Small intestine (tissue), 7 donors: ENCODE results near the gene CNKSR3. TPM values are rescaled to one million over a fixed set of nuclear protein-coding genes. Genes with fewer than 3 reads are reported as not detected.
"Not testable (repeated sequence)": the region's sequence is repeated elsewhere in the genome, so short reads cannot be mapped to it uniquely, and the experiment has no call there.

ENCODE experiments used
- DNase-seq, 2 donors: peaks; one replicate each; pipeline versions ENCODE4 v3.0.0 to v3.0.0-alpha.2; 2013
- FAIRE-seq: peaks from 2 replicates; lab custom pipeline; 2012; peaks lifted over from hg19 to GRCh38; lab: Jason Lieb, UNC
- H3K27ac ChIP-seq, 3 donors: one replicate each; pipeline ENCODE4 v1.5.1; 2013; ENCODE audit warnings: low read length in 2 of 3, mild to moderate bottlenecking in 2 of 3, control low read depth in 1 of 3, inconsistent platforms in 1 of 3, low read depth in 1 of 3, moderate library complexity in 1 of 3
- H3K27me3 ChIP-seq, 3 donors: one replicate each; pipeline ENCODE4 v1.6.1; 2013; ENCODE audit warnings: low read length in 3 of 3, inconsistent platforms in 1 of 3; ENCODE audit not compliant: control insufficient read depth in 3 of 3, insufficient read depth in 3 of 3
- H3K36me3 ChIP-seq, 3 donors: one replicate each; pipeline ENCODE4 v1.6.1; 2013; ENCODE audit warnings: low read length in 3 of 3, inconsistent platforms in 1 of 3, low read depth in 1 of 3, mild to moderate bottlenecking in 1 of 3, moderate library complexity in 1 of 3; ENCODE audit not compliant: control insufficient read depth in 3 of 3, insufficient read depth in 2 of 3
- H3K4me1 ChIP-seq, 3 donors: one replicate each; pipeline ENCODE4 v1.6.1; 2013; ENCODE audit warnings: low read length in 2 of 3, inconsistent platforms in 1 of 3, low read depth in 1 of 3, mild to moderate bottlenecking in 1 of 3, moderate library complexity in 1 of 3; ENCODE audit not compliant: control insufficient read depth in 3 of 3, insufficient read depth in 2 of 3
- H3K4me3 ChIP-seq, 3 donors: one replicate each; pipeline ENCODE4 v1.5.1; 2013; ENCODE audit warnings: low read length in 3 of 3, control low read depth in 1 of 3, inconsistent platforms in 1 of 3, low read depth in 1 of 3, mild to moderate bottlenecking in 1 of 3, moderate library complexity in 1 of 3
- H3K9me3 ChIP-seq, 2 donors: one replicate each; pipeline ENCODE4 v1.6.1; 2013; ENCODE audit warnings: low read depth in 1 of 2, low read length in 1 of 2; ENCODE audit not compliant: control insufficient read depth in 2 of 2, insufficient read depth in 1 of 2
- WGBS, 3 donors: extraction: QIAGEN DNeasy Blood & Tissue Kit; methylation state at CpG; one replicate each; pipeline ENCODE4 v1.1.7; 2013; 5-methylcytosine and 5-hydroxymethylcytosine counted together
- polyA plus RNA-seq, 4 donors: library from polyadenylated mRNA; stranded (reverse) in 3 of 4; unstranded in 1 of 4; fragments of 200-250 nt in 3 of 4; fragments of 120-200 nt in 1 of 4; gene quantifications; one replicate each; pipeline versions ENCODE4 v1.2.1 to v1.2.3, GENCODE V29; 2013
- donor health status: healthy with polysubstance abuse.
- donor health status: control.
- donor health status: control.
- donor health status: Bipolar disorder and iron deficiency.
- donor health status: healthy.

Gene CNKSR3
- polyA plus RNA-seq, 4 donors = 10.6 to 34.6 (median 11.6) TPM

- Histone ChIP-seq H3K4me1 (peaks cover 0 to 12% (median 4%) of the 10 kb centered on the region in 3 donors), H3K36me3 (no peaks in the 10 kb centered on the region), H3K27ac (peak overlapping the region in 2 of 3 donors; percentile 33 to 60), H3K4me3 (no peak overlapping the region), H3K27me3 (no peaks in the 10 kb centered on the region), H3K9me3 (no peaks in the 10 kb centered on the region)
- FAIRE-seq = no peak
- 19 to 34% (median 31%) methylated on average over 8 of the region's 8 CpGs for whole genome bisulfite sequencing, 3 donors
- peak; percentile 40 to 59 for DNase-seq
These were observed 37.8 kb upstream of the CNKSR3 start for GRCh38 chr6:154548130-154548830.

GRCh38 chr6:154543628-154544027 is 33.1 kb upstream of the CNKSR3 start:
- H3K27ac ChIP-seq = no peak overlapping the region
- no peak for FAIRE-seq
- no peak for DNase-seq
- WGBS, 3 donors = 84 to 92% (median 90%) methylated on average over 5 of the region's 5 CpGs
- H3K36me3 ChIP-seq = no peaks in the 10 kb centered on the region
- H3K4me3 ChIP-seq = no peak overlapping the region
- H3K9me3 ChIP-seq = no peaks in the 10 kb centered on the region
- peaks cover 0 to 13% (median 4%) of the 10 kb centered on the region in 3 donors for H3K4me1 ChIP-seq
- H3K27me3 ChIP-seq = no peaks in the 10 kb centered on the region

GRCh38 chr6:154542747-154543146 is 32.3 kb upstream of the CNKSR3 start:
- Histone ChIP-seq H3K4me3 (no peak overlapping the region), H3K4me1 (peaks cover 0 to 11% (median 0%) of the 10 kb centered on the region in 3 donors), H3K27me3 (no peaks in the 10 kb centered on the region), H3K36me3 (no peaks in the 10 kb centered on the region), H3K27ac (no peak overlapping the region), H3K9me3 (no peaks in the 10 kb centered on the region)
- DNase-seq = no peak
- WGBS, 3 donors = 81 to 94% (median 87%) methylated on average over 5 of the region's 5 CpGs
- FAIRE-seq = no peak

- peaks cover 0 to 17% (median 0%) of the 10 kb centered on the region in 3 donors for H3K4me1 ChIP-seq
- not testable (repeated sequence) for FAIRE-seq
These were observed 31.4 kb upstream of the CNKSR3 start for GRCh38 chr6:154541837-154542236.

GRCh38 chr6:154539593-154540269 is 29.2 kb upstream of the CNKSR3 start:
- WGBS, 3 donors = 91 to 92% (median 92%) methylated on average over 9 of the region's 9 CpGs
- no peak overlapping the region for H3K27ac ChIP-seq
- peaks cover 0 to 32% (median 0%) of the 10 kb centered on the region in 3 donors for H3K4me1 ChIP-seq
- FAIRE-seq (no peak), DNase-seq (peak in 1 of 2 donors; percentile 25)
- no peaks in the 10 kb centered on the region for H3K9me3 ChIP-seq
- H3K4me3 ChIP-seq = no peak overlapping the region
- no peaks in the 10 kb centered on the region for H3K27me3 ChIP-seq
- no peaks in the 10 kb centered on the region for H3K36me3 ChIP-seq

More at GRCh38 chr6:154541837-154542236, 31.4 kb upstream of the CNKSR3 start:
- H3K4me3 ChIP-seq, H3K36me3 ChIP-seq, DNase-seq, H3K27me3 ChIP-seq, H3K9me3 ChIP-seq, H3K27ac ChIP-seq: not testable (repeated sequence)
- WGBS, 3 donors = 73 to 90% (median 82%) methylated on average over 15 of the region's 15 CpGs

GRCh38 chr6:154538640-154539191 is 28.2 kb upstream of the CNKSR3 start:
- peak overlapping the region in 1 of 3 donors; percentile 71 for H3K27ac ChIP-seq
- WGBS, 3 donors = 69 to 78% (median 70%) methylated on average over 3 of the region's 3 CpGs

GRCh38 chr6:154537511-154538325 is 27.2 kb upstream of the CNKSR3 start:
- FAIRE-seq = peak; percentile 5
- H3K9me3 ChIP-seq = no peaks in the 10 kb centered on the region
- no peaks in the 10 kb centered on the region for H3K36me3 ChIP-seq
- no peak overlapping the region for H3K4me3 ChIP-seq
- 24 to 62% (median 37%) methylated on average over 13 of the region's 13 CpGs for WGBS, 3 donors
- H3K27me3 ChIP-seq = no peaks in the 10 kb centered on the region
- H3K4me1 ChIP-seq = peaks cover 0 to 33% (median 0%) of the 10 kb centered on the region in 3 donors
- H3K27ac ChIP-seq = peak overlapping the region in 1 of 3 donors; percentile 71
- peak; percentile 65 to 84 for DNase-seq

More at GRCh38 chr6:154538640-154539191, 28.2 kb upstream of the CNKSR3 start:
- FAIRE-seq = no peak
- no peaks in the 10 kb centered on the region for H3K27me3 ChIP-seq
- no peaks in the 10 kb centered on the region for H3K36me3 ChIP-seq
- DNase-seq = peak in 1 of 2 donors; percentile 31
- H3K4me1 ChIP-seq = peaks cover 0 to 33% (median 0%) of the 10 kb centered on the region in 3 donors
- no peak overlapping the region for H3K4me3 ChIP-seq
- no peaks in the 10 kb centered on the region for H3K9me3 ChIP-seq

- Histone ChIP-seq H3K27ac (peak overlapping the region in 1 of 3 donors; percentile 71), H3K36me3 (no peaks in the 10 kb centered on the region), H3K9me3 (no peaks in the 10 kb centered on the region), H3K4me1 (peaks cover 0 to 33% (median 0%) of the 10 kb centered on the region in 3 donors), H3K4me3 (no peak overlapping the region), H3K27me3 (no peaks in the 10 kb centered on the region)
- peak in 1 of 2 donors; percentile 42 for DNase-seq
- WGBS, 3 donors = 56 to 84% (median 63%) methylated on average over 3 of the region's 3 CpGs
- no peak for FAIRE-seq
These were observed 26.5 kb upstream of the CNKSR3 start for GRCh38 chr6:154536999-154537398.
